Fibroblast of lung (primary cell): Measurements from ENCODE around the gene TRPM5. TPM values are rescaled to one million over a fixed set of nuclear protein-coding genes. Genes with fewer than 3 reads are reported as not detected.

ENCODE experiments used
- DNase-seq, 2 donors: peaks; one replicate each; pipeline versions ENCODE4 v3.0.0 to v3.0.0-alpha.2; 2010; ENCODE audit warnings: low read depth in 2 of 2
- H2AFZ ChIP-seq: 2 replicates; pipeline ENCODE4 v1.5.1; 2012; ENCODE audit warnings: low read length, control low read depth, inconsistent platforms
- H3K27ac ChIP-seq: 2 replicates; pipeline ENCODE4 v1.5.1; 2011; ENCODE audit warnings: low read length, control low read depth; ENCODE audit not compliant: insufficient read depth
- H3K27me3 ChIP-seq: 2 replicates; pipeline ENCODE4 v1.5.1; 2011; ENCODE audit warnings: mild to moderate bottlenecking, low read length; ENCODE audit not compliant: control insufficient read depth, insufficient read depth
- H3K36me3 ChIP-seq: 2 replicates; pipeline ENCODE4 v1.5.1; 2011; ENCODE audit warnings: low read length; ENCODE audit not compliant: control insufficient read depth, insufficient read depth
- H3K4me1 ChIP-seq: 2 replicates; pipeline ENCODE4 v1.5.1; 2011; ENCODE audit warnings: low read length; ENCODE audit not compliant: control insufficient read depth, insufficient read depth; ENCODE audit errors: extremely low read depth
- H3K4me2 ChIP-seq: 2 replicates; pipeline ENCODE4 v1.5.1; 2011; ENCODE audit warnings: low read length, control low read depth; ENCODE audit not compliant: insufficient read depth; ENCODE audit errors: extremely low read depth
- H3K4me3 ChIP-seq, 4 experiments: fragments of 200-600 bp in 1 of 4; sonication (generic) in 1 of 4; replicated peaks in 1 of 4; 2 replicates each; pipeline ENCODE4 v1.5.1; 2011 to 2016; ENCODE audit warnings: low read length in 4 of 4, low read depth in 3 of 4, mild to moderate bottlenecking in 3 of 4, control low read depth in 2 of 4, inconsistent platforms in 1 of 4, mixed read lengths in 1 of 4; ENCODE audit not compliant: insufficient read depth in 1 of 4; ENCODE audit errors: control extremely low read depth in 1 of 4
- H3K79me2 ChIP-seq: 2 replicates; pipeline ENCODE4 v1.5.1; 2012; ENCODE audit warnings: mild to moderate bottlenecking, low read length, inconsistent platforms; ENCODE audit not compliant: control insufficient read depth, insufficient read depth
- H3K9ac ChIP-seq: 2 replicates; pipeline ENCODE4 v1.5.1; 2011; ENCODE audit warnings: mild to moderate bottlenecking, low read length, control low read depth; ENCODE audit not compliant: insufficient read depth
- H3K9me3 ChIP-seq: 2 replicates; pipeline ENCODE4 v1.5.1; 2012; ENCODE audit warnings: low read depth, low read length; ENCODE audit not compliant: control insufficient read depth, insufficient read depth
- H4K20me1 ChIP-seq: 2 replicates; pipeline ENCODE4 v1.5.1; 2011; ENCODE audit warnings: low read length; ENCODE audit not compliant: control insufficient read depth, insufficient read depth; ENCODE audit errors: extremely low read depth
- CTCF ChIP-seq, 2 donors: IDR thresholded peaks in 1 of 2; conservative IDR thresholded peaks in 1 of 2; 1 replicate in 1 of 2; 2 replicates in 1 of 2; pipeline ENCODE4 v1.5.1; 2011 to 2012; ENCODE audit warnings: low read length in 2 of 2, control low read depth in 1 of 2, inconsistent platforms in 1 of 2, low read depth in 1 of 2, mild to moderate bottlenecking in 1 of 2
- EZH2 ChIP-seq: IDR thresholded peaks from 2 replicates; pipeline ENCODE4 v1.5.1; 2012; ENCODE audit warnings: low read length, control low read depth, mild to moderate bottlenecking; ENCODE audit errors: missing control alignments
- polyA plus RNA-seq, 2 donors: library from polyadenylated mRNA; depleted of rRNA in 1 of 2; stranded (reverse) in 1 of 2; unstranded in 1 of 2; fragments of >200 nt; gene quantifications; 2 replicates each; pipeline ENCODE4 v1.2.1, GENCODE V29; 2011 to 2012; ENCODE audit warnings: missing spikeins in 1 of 2
- total RNA-seq: library from RNA; depleted of rRNA; stranded (reverse); fragments of >200 nt; gene quantifications from 2 replicates; pipeline ENCODE4 v1.2.1, GENCODE V29; 2014

TRPM5 gene
- total and polyA plus RNA-seq, 2 donors (not counting 1 experiment from before 2014, with no cell fraction given): not detected

GRCh38 chr11:2418693-2419360, 25.5 kb downstream of the TRPM5 start:
- H3K4me2 ChIP-seq: no peak overlapping the region
- no peaks in the 10 kb centered on the region for H3K4me1 ChIP-seq
- no peaks in the 10 kb centered on the region for H3K36me3 ChIP-seq
- H2AFZ ChIP-seq: no peak overlapping the region
- H3K27ac ChIP-seq: no peak overlapping the region
- TF ChIP-seq EZH2: no peak
- no peaks in the 10 kb centered on the region for H3K79me2 ChIP-seq
- no peaks in the 10 kb centered on the region for H3K9me3 ChIP-seq
- H3K9ac ChIP-seq: no peak overlapping the region
- H3K4me3 ChIP-seq: no peak overlapping the region
- H4K20me1 ChIP-seq: no peaks in the 10 kb centered on the region
- DNase-seq: no peak
- no peaks in the 10 kb centered on the region for H3K27me3 ChIP-seq

- Histone ChIP-seq H4K20me1 (no peaks in the 10 kb centered on the region), H3K79me2 (no peaks in the 10 kb centered on the region), H3K36me3 (no peaks in the 10 kb centered on the region), H2AFZ (no peak overlapping the region), H3K4me2 (no peak overlapping the region), H3K27ac (no peak overlapping the region), H3K27me3 (no peaks in the 10 kb centered on the region), H3K4me3 (no peak overlapping the region), H3K4me1 (no peaks in the 10 kb centered on the region), H3K9ac (no peak overlapping the region), H3K9me3 (no peaks in the 10 kb centered on the region)
- DNase-seq: no peak
- no peak for TF ChIP-seq EZH2
- no peak for TF ChIP-seq CTCF (conservative IDR thresholded peaks at IDR 0.05 in 1 of 2, IDR thresholded peaks at IDR 0.05 in 1 of 2; ENCODE audit: low read depth in 1 of 2, low read length in 2 of 2)
Measured at GRCh38 chr11:2417856-2418692, 26.2 kb downstream of the TRPM5 start.

- TF ChIP-seq EZH2 (no peak), CTCF (conservative IDR thresholded peaks at IDR 0.05 in 1 of 2, IDR thresholded peaks at IDR 0.05 in 1 of 2; ENCODE audit: low read depth in 1 of 2, low read length in 2 of 2) (no peak)
- DNase-seq: no peak
- Histone ChIP-seq H2AFZ (no peak overlapping the region), H3K9me3 (no peaks in the 10 kb centered on the region), H3K27ac (no peak overlapping the region), H3K4me3 (no peak overlapping the region), H3K27me3 (no peaks in the 10 kb centered on the region), H4K20me1 (no peaks in the 10 kb centered on the region), H3K9ac (no peak overlapping the region), H3K4me1 (no peaks in the 10 kb centered on the region), H3K36me3 (no peaks in the 10 kb centered on the region), H3K4me2 (no peak overlapping the region), H3K79me2 (no peaks in the 10 kb centered on the region)
Measured at GRCh38 chr11:2416765-2417164, 27.5 kb downstream of the TRPM5 start.
